CD4-positive, CD25-positive, alpha-beta regulatory T cell (primary cell): ENCODE measurements around the gene PLA2G2C. TPM values are rescaled to one million over a fixed set of nuclear protein-coding genes. Genes with fewer than 3 reads are reported as not detected.
"Not testable (repeated sequence)": the region's sequence is repeated elsewhere in the genome, so short reads cannot be mapped to it uniquely, and the experiment has no call there.

Source experiments
- ATAC-seq, 2 donors: fragments of 150-1000 bp; cut with Tn5 transposase; one replicate each; pipeline ENCODE4 v1.10.0; 2021; ENCODE audit warnings: low read depth in 2 of 2, moderate number of reproducible peaks in 2 of 2, moderate library complexity in 1 of 2
- DNase-seq, 3 donors: peaks; one replicate each; pipeline versions ENCODE4 v3.0.0 to v3.0.0-alpha.2; 2012 to 2022; ENCODE audit warnings: mixed read lengths in 1 of 3
- H3K27ac ChIP-seq: one replicate; pipeline ENCODE4 v1.7.0; 2013; ENCODE audit warnings: mild to moderate bottlenecking, low read length; ENCODE audit not compliant: insufficient read depth, poor library complexity, severe bottlenecking
- H3K27me3 ChIP-seq: one replicate; pipeline ENCODE4 v1.7.0; 2013; ENCODE audit warnings: low read length; ENCODE audit not compliant: control insufficient read depth, insufficient read depth
- H3K36me3 ChIP-seq: one replicate; pipeline ENCODE4 v1.7.0; 2013; ENCODE audit warnings: mild to moderate bottlenecking, low read length, moderate library complexity; ENCODE audit not compliant: control insufficient read depth, insufficient read depth
- H3K4me1 ChIP-seq: 2 replicates; pipeline ENCODE4 v1.7.0; 2013; ENCODE audit warnings: mild to moderate bottlenecking, low read length; ENCODE audit not compliant: insufficient read depth, control insufficient read depth, poor library complexity, severe bottlenecking
- H3K4me3 ChIP-seq: one replicate; pipeline ENCODE4 v1.7.0; 2013; ENCODE audit warnings: low read depth, mild to moderate bottlenecking, low read length, moderate library complexity
- H3K9me3 ChIP-seq, 2 experiments: 1 replicate in 1 of 2; 2 replicates in 1 of 2; pipeline ENCODE4 v1.7.0; 2013; ENCODE audit warnings: low read length in 2 of 2, mild to moderate bottlenecking in 1 of 2, moderate library complexity in 1 of 2; ENCODE audit not compliant: control insufficient read depth in 2 of 2
- H3K27ac Mint-ChIP-seq, 3 donors: one replicate each; pipeline ENCODE4 v1.8.0; 2020 to 2022; ENCODE audit warnings: mild to moderate bottlenecking in 3 of 3, mixed read lengths in 3 of 3, moderate library complexity in 2 of 3
- H3K27me3 Mint-ChIP-seq: one replicate; pipeline ENCODE4 v1.8.0; 2022; ENCODE audit warnings: mild to moderate bottlenecking, mixed read lengths
- H3K36me3 Mint-ChIP-seq: one replicate; pipeline ENCODE4 v1.8.0; 2020; ENCODE audit warnings: mixed read lengths
- H3K4me1 Mint-ChIP-seq, 4 donors: one replicate each; pipeline ENCODE4 v1.8.0; 2020 to 2022; ENCODE audit warnings: mixed read lengths in 4 of 4, mild to moderate bottlenecking in 1 of 4
- H3K4me3 Mint-ChIP-seq, 4 donors: one replicate each; pipeline ENCODE4 v1.8.0; 2020 to 2022; ENCODE audit warnings: mild to moderate bottlenecking in 4 of 4, mixed read lengths in 4 of 4, moderate library complexity in 3 of 4
- H3K9me3 Mint-ChIP-seq, 7 donors: one replicate each; pipeline ENCODE4 v1.8.0; 2020 to 2022; ENCODE audit warnings: mixed read lengths in 7 of 7, mild to moderate bottlenecking in 3 of 7, moderate library complexity in 2 of 7
- polyA plus RNA-seq, 4 donors: library from polyadenylated mRNA; unstranded; fragments of 300-500 nt; fragmentation: Illumina TruSeq; gene quantifications; one replicate each; pipeline ENCODE4 v1.2.3, GENCODE V29; 2021
- total RNA-seq: library from RNA; stranded (reverse); gene quantifications from one replicate; pipeline ENCODE4 v1.2.3, GENCODE V29; 2022

Gene PLA2G2C, protein sequence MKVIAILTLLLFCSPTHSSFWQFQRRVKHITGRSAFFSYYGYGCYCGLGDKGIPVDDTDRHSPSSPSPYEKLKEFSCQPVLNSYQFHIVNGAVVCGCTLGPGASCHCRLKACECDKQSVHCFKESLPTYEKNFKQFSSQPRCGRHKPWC
- total RNA-seq = not detected
- polyA plus RNA-seq = not detected

DNA sequence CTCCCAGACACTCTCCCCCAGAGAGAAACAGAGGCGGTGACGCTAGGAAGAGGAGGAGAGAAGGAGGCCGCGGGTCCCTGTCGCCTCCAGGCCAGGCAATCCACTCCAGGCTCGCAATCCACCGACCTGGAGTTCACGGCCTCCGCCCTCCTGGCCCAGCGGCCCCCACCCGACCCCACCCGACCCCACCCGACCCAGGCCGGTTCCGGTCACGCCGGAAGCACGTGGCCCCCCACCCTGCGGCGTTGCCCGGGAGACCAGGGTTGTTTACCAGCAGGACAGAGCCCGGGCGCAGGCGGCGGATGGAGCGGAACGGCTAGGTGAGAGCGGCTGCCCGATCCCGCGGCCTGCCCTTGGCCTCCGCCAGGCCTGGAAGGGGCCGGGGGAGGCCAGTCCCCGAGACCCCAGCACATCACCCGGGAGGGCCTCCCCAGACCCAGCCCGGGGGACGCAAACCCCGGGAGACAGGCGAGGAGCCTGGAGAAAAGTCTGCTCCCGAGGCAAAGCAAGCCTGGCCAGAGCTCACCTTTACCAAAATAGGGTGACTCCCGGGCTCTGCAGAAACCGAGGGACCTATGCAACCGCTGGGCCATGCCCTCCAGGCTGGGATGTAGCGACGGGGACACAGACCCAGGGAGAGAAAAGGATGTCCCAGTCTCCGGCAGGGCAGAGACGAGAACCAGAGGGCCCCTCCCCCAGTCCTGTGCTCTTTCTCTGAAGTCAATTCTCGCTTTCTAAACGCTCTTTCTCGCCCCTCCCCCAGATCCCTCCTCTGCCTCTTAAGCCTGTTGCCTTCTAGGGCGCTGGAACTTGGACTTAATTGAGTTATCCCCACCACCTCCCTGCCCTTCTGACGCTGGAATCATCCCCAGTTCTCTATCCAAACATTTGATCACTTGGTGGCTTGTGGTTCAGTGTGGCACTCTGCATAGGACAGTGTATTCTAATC lies at the start of gene PLA2G2C, which contains the start of gene UBXN10:
Gene PLA2G2C (minus strand): TSS at position 685 of the 949 bp plus-strand sequence. CDS start 9,155 bp downstream, outside the sequence.
Gene UBXN10 (plus strand): TSS at position 263 of the 949 bp plus-strand sequence. CDS start 4,466 bp downstream, outside the sequence.
- peak in 2 of 3 donors; percentile 28 to 76 for DNase-seq
- no peaks in the 10 kb centered on the region for H3K36me3 ChIP-seq
- Mint-ChIP-seq H3K4me3 (peak within 1 kb of the TSS; percentile 83 to 89 (median 86)), H3K9me3 (peaks cover 0 to 1% (median 0%) of the 10 kb centered on the region in 7 donors), H3K4me1 (peaks cover 0 to 48% (median 31%) of the 10 kb centered on the region in 4 donors), H3K27ac (peak within 1 kb of the TSS; percentile 51 to 96 (median 86)), H3K36me3 (no peaks in the 10 kb centered on the region), H3K27me3 (no peaks in the 10 kb centered on the region)
- peak within 1 kb of the TSS; percentile 44 for H3K27ac ChIP-seq
- no peaks in the 10 kb centered on the region for H3K27me3 ChIP-seq
- H3K4me3 ChIP-seq = peak within 1 kb of the TSS; percentile 71
- H3K9me3 ChIP-seq = no peaks in the 10 kb centered on the region
- H3K4me1 ChIP-seq = peaks cover 27% of the 10 kb centered on the region
- peak; percentile 34 to 35 for ATAC-seq

DNA sequence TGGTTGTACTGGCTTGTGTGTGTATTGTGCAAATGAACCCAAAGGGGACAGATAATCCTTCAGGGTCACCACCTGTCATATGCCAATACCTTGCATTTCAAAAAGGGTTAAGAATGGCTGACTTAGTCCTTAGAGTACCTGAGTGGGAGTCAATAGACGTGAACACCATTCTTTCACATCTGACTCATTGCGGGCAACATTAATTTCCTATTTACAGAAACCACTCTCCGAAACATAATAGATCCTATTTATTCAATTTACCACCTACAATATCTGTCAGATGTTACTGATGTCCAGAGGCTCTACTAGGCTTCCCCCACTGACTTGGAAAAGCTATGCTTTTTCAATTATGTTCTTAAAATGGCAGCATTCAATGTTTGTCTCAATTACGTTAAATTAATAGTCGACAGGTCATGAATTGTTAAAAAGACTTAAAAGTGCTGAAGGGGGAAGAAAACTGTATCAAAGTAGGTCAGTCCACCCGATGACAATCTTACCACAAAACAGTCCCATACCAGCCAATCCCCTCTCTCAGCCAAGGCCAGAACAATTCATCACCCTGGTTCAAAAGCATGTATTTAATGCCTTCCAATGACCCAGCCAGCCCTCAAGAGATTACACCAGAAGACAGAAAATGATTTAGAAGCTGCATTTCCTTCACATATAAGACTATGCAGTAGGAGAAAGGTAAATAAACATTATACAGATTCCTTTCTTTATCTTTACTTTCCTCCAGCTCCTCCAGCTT lies 48.6 kb upstream of the PLA2G2C start:
- H3K36me3 Mint-ChIP-seq = no peaks in the 10 kb centered on the region
- no peak overlapping the region for H3K4me3 ChIP-seq
- peaks cover 40% of the 10 kb centered on the region for H3K27me3 Mint-ChIP-seq
- H3K4me1 Mint-ChIP-seq = no peaks in the 10 kb centered on the region
- no peaks in the 10 kb centered on the region for H3K36me3 ChIP-seq
- DNase-seq (no peak), ATAC-seq (no peak)
- H3K9me3 Mint-ChIP-seq = peaks cover 0 to 3% (median 0%) of the 10 kb centered on the region in 7 donors
- no peak overlapping the region for H3K27ac ChIP-seq
- H3K4me1 ChIP-seq = no peaks in the 10 kb centered on the region
- peaks cover 4% of the 10 kb centered on the region for H3K27me3 ChIP-seq
- no peak overlapping the region for H3K4me3 Mint-ChIP-seq
- H3K9me3 ChIP-seq = no peaks in the 10 kb centered on the region
- no peak overlapping the region for H3K27ac Mint-ChIP-seq

GRCh38 chr1:20233866-20234265 lies 47.5 kb upstream of the PLA2G2C start:
- no peak overlapping the region for H3K4me3 ChIP-seq
- no peaks in the 10 kb centered on the region for H3K9me3 ChIP-seq
- H3K4me1 ChIP-seq = no peaks in the 10 kb centered on the region
- H3K36me3 ChIP-seq = no peaks in the 10 kb centered on the region
- H3K36me3 Mint-ChIP-seq = no peaks in the 10 kb centered on the region
- ATAC-seq = no peak
- peaks cover 0 to 3% (median 0%) of the 10 kb centered on the region in 7 donors for H3K9me3 Mint-ChIP-seq
- no peak overlapping the region for H3K27ac ChIP-seq
- no peaks in the 10 kb centered on the region for H3K4me1 Mint-ChIP-seq
- DNase-seq = no peak
- peaks cover 37% of the 10 kb centered on the region for H3K27me3 Mint-ChIP-seq
- H3K27me3 ChIP-seq = peaks cover 4% of the 10 kb centered on the region
- no peak overlapping the region for H3K27ac Mint-ChIP-seq
- H3K4me3 Mint-ChIP-seq = no peak overlapping the region

DNA sequence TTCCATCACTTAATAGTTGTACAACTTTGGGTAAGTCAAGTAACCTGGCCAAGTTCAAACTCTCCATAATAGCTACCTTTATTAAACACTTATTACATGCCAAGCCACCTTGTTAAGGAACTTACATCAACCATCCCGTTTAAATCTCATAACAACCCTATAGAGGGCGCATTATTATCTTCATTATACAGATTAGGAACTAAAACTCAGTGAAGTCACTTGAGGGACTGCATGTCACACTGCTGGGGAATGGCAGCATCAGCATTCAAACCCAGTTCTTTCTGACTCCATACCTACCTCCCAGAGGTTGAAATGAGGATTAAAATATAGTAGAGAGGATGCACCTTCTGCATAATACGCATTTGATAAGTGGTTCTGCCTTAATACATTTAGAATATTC lies 47.1 kb upstream of the PLA2G2C start:
- Histone ChIP-seq H3K9me3 (no peaks in the 10 kb centered on the region), H3K27me3 (peaks cover 4% of the 10 kb centered on the region), H3K36me3 (no peaks in the 10 kb centered on the region), H3K4me3 (no peak overlapping the region), H3K27ac (no peak overlapping the region), H3K4me1 (no peaks in the 10 kb centered on the region)
- ATAC-seq = no peak
- no peaks in the 10 kb centered on the region for H3K4me1 Mint-ChIP-seq
- H3K9me3 Mint-ChIP-seq = peaks cover 0 to 3% (median 0%) of the 10 kb centered on the region in 7 donors
- no peaks in the 10 kb centered on the region for H3K36me3 Mint-ChIP-seq
- no peak overlapping the region for H3K4me3 Mint-ChIP-seq
- H3K27ac Mint-ChIP-seq = no peak overlapping the region
- H3K27me3 Mint-ChIP-seq = peaks cover 42% of the 10 kb centered on the region
- peak in 2 of 3 donors; percentile 19 to 41 for DNase-seq

DNA sequence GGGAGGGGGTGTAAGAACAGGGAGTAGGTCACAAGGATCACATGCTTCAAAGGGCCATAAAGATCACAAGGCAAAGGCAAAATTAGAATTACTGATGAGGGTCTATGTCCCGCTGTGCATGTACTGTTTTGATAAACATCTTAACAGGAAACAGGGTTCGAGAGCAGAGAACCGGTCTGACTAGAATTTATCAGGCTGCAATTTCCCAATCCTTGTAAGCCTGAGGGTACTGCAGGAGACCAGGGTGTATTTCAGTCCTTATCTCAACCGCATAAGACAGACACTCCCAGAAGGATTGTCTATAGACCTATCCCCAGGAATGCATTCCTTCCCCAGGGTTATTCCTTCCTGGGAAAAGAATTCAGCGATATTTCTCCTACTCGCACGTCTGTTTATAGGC lies 46.2 kb upstream of the PLA2G2C start:
- H3K4me1 ChIP-seq, H3K9me3 ChIP-seq, H3K27me3 ChIP-seq, H3K9me3 Mint-ChIP-seq, H3K27ac ChIP-seq, H3K4me3 ChIP-seq, H3K4me1 Mint-ChIP-seq, ATAC-seq, H3K36me3 Mint-ChIP-seq, H3K27ac Mint-ChIP-seq, DNase-seq, H3K4me3 Mint-ChIP-seq, H3K36me3 ChIP-seq: not testable (repeated sequence)
- peaks cover 50% of the 10 kb centered on the region for H3K27me3 Mint-ChIP-seq

GRCh38 chr1:20229171-20229570 lies 42.9 kb upstream of the PLA2G2C start:
- Histone ChIP-seq H3K36me3 (no peaks in the 10 kb centered on the region), H3K27me3 (peaks cover 5% of the 10 kb centered on the region), H3K27ac (no peak overlapping the region), H3K4me1 (no peaks in the 10 kb centered on the region), H3K9me3 (no peaks in the 10 kb centered on the region), H3K4me3 (no peak overlapping the region)
- DNase-seq (no peak), ATAC-seq (no peak)
- peaks cover 64% of the 10 kb centered on the region for H3K27me3 Mint-ChIP-seq
- no peaks in the 10 kb centered on the region for H3K36me3 Mint-ChIP-seq
- H3K4me1 Mint-ChIP-seq = no peaks in the 10 kb centered on the region
- H3K9me3 Mint-ChIP-seq = peaks cover 0 to 2% (median 0%) of the 10 kb centered on the region in 7 donors
- no peak overlapping the region for H3K27ac Mint-ChIP-seq
- no peak overlapping the region for H3K4me3 Mint-ChIP-seq

GRCh38 chr1:20228314-20228825 lies 42.1 kb upstream of the PLA2G2C start:
- H3K4me1 Mint-ChIP-seq = no peaks in the 10 kb centered on the region
- H3K27ac Mint-ChIP-seq = no peak overlapping the region
- H3K9me3 ChIP-seq = no peaks in the 10 kb centered on the region
- no peaks in the 10 kb centered on the region for H3K36me3 ChIP-seq
- H3K27me3 Mint-ChIP-seq = peaks cover 66% of the 10 kb centered on the region
- H3K4me1 ChIP-seq = no peaks in the 10 kb centered on the region
- no peaks in the 10 kb centered on the region for H3K36me3 Mint-ChIP-seq
- DNase-seq (no peak), ATAC-seq (no peak)
- H3K9me3 Mint-ChIP-seq = peaks cover 0 to 2% (median 0%) of the 10 kb centered on the region in 7 donors
- H3K4me3 Mint-ChIP-seq = no peak overlapping the region
- H3K27me3 ChIP-seq = peaks cover 9% of the 10 kb centered on the region
- H3K27ac ChIP-seq = no peak overlapping the region
- no peak overlapping the region for H3K4me3 ChIP-seq
